Duodenal mucosa (tissue), 2 donors: ENCODE results near the gene OR14C36.

ENCODE experiments used
- H3K27ac ChIP-seq: one replicate; pipeline ENCODE4 v1.7.0; 2013; ENCODE audit warnings: low read depth, low read length
- H3K27me3 ChIP-seq, 2 donors: one replicate each; pipeline ENCODE4 v1.7.0; 2013; ENCODE audit warnings: low read length in 2 of 2, control low read depth in 1 of 2; ENCODE audit not compliant: insufficient read depth in 2 of 2, control insufficient read depth in 1 of 2
- H3K36me3 ChIP-seq, 2 donors: one replicate each; pipeline ENCODE4 v1.7.0; 2013; ENCODE audit warnings: low read length in 2 of 2, control low read depth in 1 of 2; ENCODE audit not compliant: insufficient read depth in 2 of 2, control insufficient read depth in 1 of 2
- H3K4me1 ChIP-seq, 2 donors: one replicate each; pipeline ENCODE4 v1.7.0; 2013; ENCODE audit warnings: low read length in 2 of 2, control low read depth in 1 of 2; ENCODE audit not compliant: insufficient read depth in 2 of 2, control insufficient read depth in 1 of 2
- H3K4me3 ChIP-seq, 2 donors: one replicate each; pipeline ENCODE4 v1.7.0; 2013; ENCODE audit warnings: low read length in 2 of 2, low read depth in 1 of 2
- H3K9ac ChIP-seq, 2 donors: one replicate each; pipeline ENCODE4 v1.7.0; 2013; ENCODE audit warnings: low read length in 2 of 2, low read depth in 1 of 2
- H3K9me3 ChIP-seq, 2 donors: one replicate each; pipeline ENCODE4 v1.7.0; 2013; ENCODE audit warnings: low read length in 2 of 2, control low read depth in 1 of 2; ENCODE audit not compliant: control insufficient read depth in 1 of 2

Gene OR14C36

DNA sequence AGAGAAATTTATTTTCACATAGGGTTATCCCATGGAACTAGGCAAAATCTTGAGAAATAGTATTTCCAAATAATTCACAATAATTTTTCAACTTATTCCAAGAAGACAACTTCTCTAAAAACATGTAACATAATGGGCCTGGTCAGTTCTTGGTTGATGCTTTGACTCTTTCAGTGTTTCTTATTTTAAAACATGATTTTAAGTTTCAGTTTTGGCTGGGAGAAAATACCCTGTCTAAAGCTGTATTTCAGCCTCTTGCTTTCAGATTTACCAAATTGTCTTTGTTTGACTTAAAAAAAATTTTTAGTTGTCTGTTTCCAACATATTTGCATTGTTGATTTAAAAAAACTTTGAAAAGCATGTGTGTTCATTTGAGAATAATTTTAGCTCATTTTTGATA lies 18.0 kb downstream of the OR14C36 start:
- no peaks in the 10 kb centered on the region for H3K27me3 ChIP-seq
- peaks cover 7 to 9% of the 10 kb centered on the region in 2 donors for H3K9me3 ChIP-seq
- no peak overlapping the region for H3K9ac ChIP-seq
- no peak overlapping the region for H3K4me3 ChIP-seq
- H3K27ac ChIP-seq, result no peak overlapping the region
- H3K36me3 ChIP-seq, result no peaks in the 10 kb centered on the region
- no peaks in the 10 kb centered on the region for H3K4me1 ChIP-seq

DNA sequence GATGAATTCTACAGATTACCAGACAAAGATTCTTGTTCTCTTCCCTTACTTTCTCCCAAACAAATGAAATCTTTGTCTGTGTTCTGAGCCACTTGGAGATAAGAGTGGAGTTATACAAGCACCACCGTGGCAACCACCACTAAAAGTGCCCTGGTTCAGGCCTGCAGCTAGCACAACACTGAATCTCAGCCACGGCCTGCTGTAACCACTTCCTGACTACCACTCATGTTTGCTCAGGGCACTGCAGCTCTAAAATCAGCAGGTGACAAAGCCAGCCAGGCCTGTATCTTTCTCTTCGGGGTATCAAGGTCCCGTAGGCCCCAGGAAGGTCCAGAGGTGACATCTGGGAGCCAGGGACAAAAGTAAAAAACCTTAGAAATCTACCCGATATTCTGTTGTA lies 23.8 kb downstream of the OR14C36 start:
- H3K9me3 ChIP-seq, result peaks cover 4 to 11% of the 10 kb centered on the region in 2 donors
- no peak overlapping the region for H3K27ac ChIP-seq
- no peaks in the 10 kb centered on the region for H3K36me3 ChIP-seq
- no peaks in the 10 kb centered on the region for H3K4me1 ChIP-seq
- H3K27me3 ChIP-seq, result no peaks in the 10 kb centered on the region
- no peak overlapping the region for H3K4me3 ChIP-seq
- H3K9ac ChIP-seq, result no peak overlapping the region

DNA sequence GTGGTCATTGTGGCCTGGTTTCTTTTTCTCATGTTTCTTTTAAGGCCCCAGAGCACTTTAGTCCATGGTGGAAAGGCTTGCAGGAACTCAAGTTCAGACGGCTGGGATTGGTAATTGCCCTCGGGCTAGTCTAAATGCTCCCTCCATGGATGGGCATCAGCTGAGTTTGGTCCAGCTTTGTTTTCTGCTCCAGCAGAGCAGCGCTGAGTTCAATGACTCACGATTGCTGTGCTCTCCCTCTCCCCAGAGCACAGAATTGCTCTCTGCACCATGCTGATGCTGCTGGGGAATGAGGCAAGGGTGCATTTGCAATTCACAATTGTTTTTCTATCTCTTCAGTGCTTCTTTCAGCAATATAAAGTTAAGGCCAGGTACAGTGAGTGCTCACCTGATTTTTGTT lies 25.2 kb downstream of the OR14C36 start:
- H3K27me3 ChIP-seq, result no peaks in the 10 kb centered on the region
- H3K27ac ChIP-seq, result no peak overlapping the region
- H3K4me1 ChIP-seq, result no peaks in the 10 kb centered on the region
- no peaks in the 10 kb centered on the region for H3K36me3 ChIP-seq
- peaks cover 4 to 8% of the 10 kb centered on the region in 2 donors for H3K9me3 ChIP-seq
- H3K4me3 ChIP-seq, result no peak overlapping the region
- no peak overlapping the region for H3K9ac ChIP-seq

DNA sequence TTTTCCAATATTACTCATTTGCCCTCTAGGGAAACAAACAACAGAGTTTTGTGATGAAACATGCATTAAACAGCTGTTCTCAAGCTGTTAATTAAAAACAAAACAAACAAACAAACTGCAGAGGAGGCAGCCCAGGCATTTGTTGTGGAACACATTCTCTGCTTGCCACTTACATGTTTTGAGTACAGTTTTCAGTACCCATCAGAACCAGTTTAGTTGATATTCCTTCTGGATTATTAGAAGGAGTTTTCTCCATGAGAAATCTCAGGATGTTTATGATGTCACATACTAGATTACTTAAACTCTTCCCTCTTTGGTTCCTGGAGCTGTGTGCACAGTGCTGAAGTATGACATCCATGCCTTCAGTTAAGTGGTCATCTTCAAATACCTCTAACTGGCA lies 26.9 kb downstream of the OR14C36 start, which contains the start of gene OR2T6:
Gene OR2T6 (plus strand): TSS at position 301 of the 400 bp plus-strand sequence. CDS start 11,863 bp downstream, outside the sequence.
- Histone ChIP-seq H3K36me3 (no peaks in the 10 kb centered on the region), H3K27me3 (no peaks in the 10 kb centered on the region), H3K9me3 (peaks cover 4 to 8% of the 10 kb centered on the region in 2 donors), H3K4me1 (no peaks in the 10 kb centered on the region), H3K27ac (no peak within 1 kb of the TSS), H3K4me3 (no peak within 1 kb of the TSS), H3K9ac (no peak within 1 kb of the TSS)

DNA sequence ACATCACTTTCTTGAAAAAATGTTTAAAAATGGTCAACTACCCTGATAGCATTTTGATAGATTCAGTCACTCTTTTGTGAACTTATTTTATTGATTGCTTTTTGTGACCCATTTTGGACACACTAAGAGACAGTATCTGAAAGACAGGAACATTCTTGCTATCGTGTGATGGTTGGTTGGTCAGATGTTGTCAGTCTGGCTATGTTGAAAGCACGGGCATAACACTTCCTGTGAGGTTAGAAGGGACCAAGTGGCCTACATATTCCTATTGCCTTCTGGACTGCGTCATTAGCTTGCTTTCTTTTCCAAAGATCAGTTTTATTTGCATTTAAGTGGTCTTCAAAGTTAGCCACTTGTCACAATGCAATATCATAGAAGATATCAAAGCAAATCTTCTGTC lies 28.3 kb downstream of the OR14C36 start:
- H3K4me3 ChIP-seq, result no peak overlapping the region
- H3K27ac ChIP-seq, result no peak overlapping the region
- H3K4me1 ChIP-seq, result no peaks in the 10 kb centered on the region
- H3K9ac ChIP-seq, result no peak overlapping the region
- H3K36me3 ChIP-seq, result no peaks in the 10 kb centered on the region
- H3K27me3 ChIP-seq, result no peaks in the 10 kb centered on the region
- H3K9me3 ChIP-seq, result peaks cover 0 to 8% of the 10 kb centered on the region in 2 donors

DNA sequence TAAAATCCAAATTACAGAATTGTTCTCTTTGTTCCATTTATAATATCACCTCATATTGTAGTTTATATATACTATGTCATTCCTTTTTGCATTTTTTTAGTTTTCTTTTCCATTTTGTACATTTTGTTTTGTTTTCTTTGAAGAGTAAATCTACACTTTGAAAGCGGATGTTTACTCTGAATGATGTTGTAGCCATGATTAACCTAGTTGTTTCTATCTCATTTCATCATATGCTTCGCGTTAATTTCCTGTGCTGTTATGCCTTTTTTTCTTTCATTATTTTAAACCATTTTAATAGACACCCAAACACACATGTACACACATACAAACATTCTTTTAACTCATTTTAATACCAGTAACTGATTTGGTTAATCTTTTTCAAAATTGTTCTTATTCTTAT lies 32.3 kb downstream of the OR14C36 start:
- Histone ChIP-seq H3K36me3 (no peaks in the 10 kb centered on the region), H3K27ac (no peak overlapping the region), H3K4me3 (no peak overlapping the region), H3K27me3 (no peaks in the 10 kb centered on the region), H3K4me1 (no peaks in the 10 kb centered on the region), H3K9me3 (peaks cover 1 to 7% of the 10 kb centered on the region in 2 donors), H3K9ac (no peak overlapping the region)

DNA sequence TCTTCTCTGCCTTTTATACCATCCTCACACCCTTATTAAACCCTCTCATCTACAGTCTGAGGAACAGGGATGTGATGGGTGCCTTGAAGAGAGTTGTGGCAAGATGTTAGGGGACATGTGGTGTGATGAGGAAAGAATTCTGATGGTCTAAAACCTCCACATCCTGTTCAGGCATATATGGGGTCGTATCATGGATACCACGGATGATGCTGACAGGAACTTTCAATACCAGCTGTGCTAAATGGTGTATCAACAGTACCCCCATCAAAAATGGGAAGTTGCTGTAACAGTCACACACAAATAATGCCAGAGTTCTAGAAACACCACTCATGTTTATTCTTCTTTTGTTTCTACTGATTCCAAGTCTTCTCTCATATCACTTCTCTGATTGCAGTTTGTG lies 39.9 kb downstream of the OR14C36 start:
- Histone ChIP-seq H3K27me3 (no peaks in the 10 kb centered on the region), H3K4me3 (no peak overlapping the region), H3K27ac (no peak overlapping the region)

DNA sequence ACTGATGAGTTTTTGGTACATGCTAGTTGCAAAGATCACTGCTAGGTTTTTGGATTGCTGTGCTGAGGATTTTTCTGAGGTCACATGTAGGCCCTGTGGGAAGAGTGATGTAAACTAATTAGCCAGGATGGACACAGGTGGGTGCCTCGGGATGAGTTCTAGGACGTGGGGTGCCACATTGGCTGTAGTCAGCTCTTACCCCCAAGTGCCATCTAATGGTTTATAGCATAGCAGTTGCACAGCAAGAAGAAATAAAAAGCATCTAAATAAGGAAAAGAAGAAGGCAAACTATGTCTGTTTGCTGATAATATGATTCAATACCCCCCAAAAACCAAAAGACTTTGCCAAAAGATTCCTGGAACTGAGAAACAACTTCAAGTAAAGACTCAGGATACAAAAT lies 44.5 kb downstream of the OR14C36 start:
- H3K36me3 ChIP-seq, result no peaks in the 10 kb centered on the region
- H3K4me1 ChIP-seq, result no peaks in the 10 kb centered on the region
- no peak overlapping the region for H3K27ac ChIP-seq
- no peaks in the 10 kb centered on the region for H3K27me3 ChIP-seq
- H3K9me3 ChIP-seq, result peaks cover 0 to 6% of the 10 kb centered on the region in 2 donors
- H3K4me3 ChIP-seq, result no peak overlapping the region
- no peak overlapping the region for H3K9ac ChIP-seq

More for the DNA sequence above, 39.9 kb downstream of the OR14C36 start:
- Histone ChIP-seq H3K9ac (no peak overlapping the region), H3K36me3 (no peaks in the 10 kb centered on the region), H3K4me1 (no peaks in the 10 kb centered on the region), H3K9me3 (peaks cover 11 to 14% of the 10 kb centered on the region in 2 donors)
